Mesenchymal stem cell (in vitro differentiated cells and primary cell): Measurements from ENCODE around the gene ZNF112.

Source experiments
- DNase-seq: peaks from one replicate; pipeline ENCODE4 v3.0.0-alpha.2; 2013
- H2AFZ ChIP-seq: one replicate; pipeline ENCODE4 v1.6.1; 2013; ENCODE audit warnings: low read depth, mild to moderate bottlenecking, control low read depth, inconsistent platforms, low read length, moderate library complexity
- H2AK5ac ChIP-seq: 2 replicates; pipeline ENCODE4 v1.6.1; 2013; ENCODE audit warnings: low read length, moderate library complexity, mild to moderate bottlenecking, inconsistent platforms; ENCODE audit not compliant: severe bottlenecking
- H2BK120ac ChIP-seq: one replicate; pipeline ENCODE4 v1.6.1; 2013; ENCODE audit warnings: low read depth, mild to moderate bottlenecking, inconsistent platforms, low read length, moderate library complexity
- H2BK12ac ChIP-seq, 2 experiments: one replicate each; pipeline ENCODE4 v1.6.1; 2013; ENCODE audit warnings: inconsistent platforms in 2 of 2, low read length in 2 of 2, mild to moderate bottlenecking in 2 of 2, moderate library complexity in 2 of 2, control low read depth in 1 of 2
- H2BK15ac ChIP-seq: one replicate; pipeline ENCODE4 v1.6.1; 2013; ENCODE audit warnings: mild to moderate bottlenecking, low read depth, inconsistent platforms; ENCODE audit not compliant: poor library complexity, severe bottlenecking
- H2BK5ac ChIP-seq: 2 replicates; pipeline ENCODE4 v1.6.1; 2013; ENCODE audit warnings: low read depth, mild to moderate bottlenecking, low read length, control low read depth, inconsistent platforms; ENCODE audit not compliant: poor library complexity, severe bottlenecking
- H3K14ac ChIP-seq, 2 experiments: one replicate each; pipeline ENCODE4 v1.6.1; 2013; ENCODE audit warnings: inconsistent platforms in 2 of 2, low read length in 2 of 2, control low read depth in 1 of 2, mild to moderate bottlenecking in 1 of 2, moderate library complexity in 1 of 2
- H3K18ac ChIP-seq, 2 experiments: one replicate each; pipeline ENCODE4 v1.6.1; 2013; ENCODE audit warnings: inconsistent platforms in 2 of 2, low read length in 2 of 2, control low read depth in 1 of 2, low read depth in 1 of 2, mild to moderate bottlenecking in 1 of 2
- H3K23ac ChIP-seq, 2 experiments: one replicate each; pipeline ENCODE4 v1.6.1; 2013; ENCODE audit warnings: inconsistent platforms in 2 of 2, low read length in 2 of 2, mild to moderate bottlenecking in 2 of 2, moderate library complexity in 2 of 2, control low read depth in 1 of 2
- H3K27ac ChIP-seq: 2 replicates; pipeline ENCODE4 v1.5.1; 2013; ENCODE audit warnings: mild to moderate bottlenecking, moderate library complexity, low read length, control low read depth, inconsistent platforms; ENCODE audit not compliant: poor library complexity, severe bottlenecking
- H3K27me3 ChIP-seq, 2 experiments: 2 replicates each; pipeline versions ENCODE4 v1.6.1 to v1.7.0; 2013; ENCODE audit warnings: low read length in 2 of 2, mild to moderate bottlenecking in 2 of 2, moderate library complexity in 2 of 2, control low read depth in 1 of 2, inconsistent platforms in 1 of 2; ENCODE audit not compliant: control insufficient read depth in 1 of 2, insufficient read depth in 1 of 2
- H3K36me3 ChIP-seq, 2 experiments: 2 replicates each; pipeline versions ENCODE4 v1.6.1 to v1.7.0; 2013; ENCODE audit warnings: low read length in 2 of 2, control low read depth in 1 of 2, inconsistent platforms in 1 of 2, low read depth in 1 of 2, mild to moderate bottlenecking in 1 of 2; ENCODE audit not compliant: insufficient read depth in 2 of 2, control insufficient read depth in 1 of 2
- H3K4ac ChIP-seq, 2 experiments: one replicate each; pipeline ENCODE4 v1.6.1; 2013; ENCODE audit warnings: inconsistent platforms in 2 of 2, low read length in 2 of 2, mild to moderate bottlenecking in 2 of 2, moderate library complexity in 2 of 2, control low read depth in 1 of 2, low read depth in 1 of 2
- H3K4me1 ChIP-seq: 2 replicates; pipeline ENCODE4 v1.6.1; 2013; ENCODE audit warnings: low read depth, low read length, control low read depth; ENCODE audit not compliant: control insufficient read depth, insufficient read depth
- H3K4me2 ChIP-seq: 2 replicates; pipeline ENCODE4 v1.6.1; 2013; ENCODE audit warnings: low read length, mild to moderate bottlenecking, inconsistent platforms; ENCODE audit not compliant: poor library complexity, severe bottlenecking
- H3K4me3 ChIP-seq, 2 experiments: 2 replicates each; pipeline versions ENCODE4 v1.5.1 to v1.7.0; 2013; ENCODE audit warnings: low read length in 2 of 2, mild to moderate bottlenecking in 2 of 2, control low read depth in 1 of 2, low read depth in 1 of 2; ENCODE audit not compliant: insufficient read depth in 1 of 2
- H3K79me1 ChIP-seq: replicated peaks from 2 replicates; pipeline ENCODE4 v1.6.1; 2013; ENCODE audit warnings: mild to moderate bottlenecking, control low read depth, low read length, inconsistent platforms; ENCODE audit not compliant: poor library complexity, severe bottlenecking
- H3K9ac ChIP-seq: 2 replicates; pipeline ENCODE4 v1.7.0; 2013; ENCODE audit warnings: mild to moderate bottlenecking, low read length, moderate library complexity
- H3K9me3 ChIP-seq: 2 replicates; pipeline ENCODE4 v1.7.0; 2013; ENCODE audit warnings: mild to moderate bottlenecking, low read length; ENCODE audit not compliant: control insufficient read depth
- H4K8ac ChIP-seq: one replicate; pipeline ENCODE4 v1.6.1; 2013; ENCODE audit warnings: inconsistent platforms, mild to moderate bottlenecking, low read length, moderate library complexity
- H4K91ac ChIP-seq: one replicate; pipeline ENCODE4 v1.6.1; 2013; ENCODE audit warnings: mild to moderate bottlenecking, low read length, inconsistent platforms
- WGBS: methylation state at CpG from one replicate; pipeline ENCODE4 v1.1.7; 2013; ENCODE audit warnings: mixed read lengths; 5-methylcytosine and 5-hydroxymethylcytosine counted together

The ZNF112 gene

GRCh38 chr19:44374789-44375188 lies 18.3 kb upstream of the ZNF112 start:
- Histone ChIP-seq H4K8ac (no peak overlapping the region), H3K4me3 (no peak overlapping the region), H3K4ac (no peak overlapping the region), H2BK12ac (no peak overlapping the region), H3K18ac (no peak overlapping the region), H3K27ac (no peak overlapping the region), H2BK15ac (no peak overlapping the region), H3K14ac (no peak overlapping the region), H3K23ac (no peak overlapping the region), H2AFZ (no peak overlapping the region), H3K4me1 (no peaks in the 10 kb centered on the region), H4K91ac (no peak overlapping the region), H2BK120ac (no peak overlapping the region), H2AK5ac (no peak overlapping the region), H2BK5ac (no peak overlapping the region), H3K9ac (no peak overlapping the region), H3K4me2 (no peak overlapping the region), H3K79me1 (no peaks in the 10 kb centered on the region), H3K36me3 (no peaks in the 10 kb centered on the region), H3K27me3 (no peaks in the 10 kb centered on the region), H3K9me3 (peaks cover 14% of the 10 kb centered on the region)
- no peak for DNase-seq
- WGBS = no CpG with 5 or more reads among the region's 2 CpGs

- no peak overlapping the region for H3K18ac ChIP-seq
- no peak overlapping the region for H2AFZ ChIP-seq
- H2BK120ac ChIP-seq = no peak overlapping the region
- H3K36me3 ChIP-seq = no peaks in the 10 kb centered on the region
- H2BK5ac ChIP-seq = no peak overlapping the region
- no peak overlapping the region for H3K9ac ChIP-seq
- peaks cover 8% of the 10 kb centered on the region for H3K9me3 ChIP-seq
- H3K79me1 ChIP-seq = no peaks in the 10 kb centered on the region
- H3K23ac ChIP-seq = no peak overlapping the region
- no peak overlapping the region for H3K4me2 ChIP-seq
- H3K14ac ChIP-seq = no peak overlapping the region
- H4K8ac ChIP-seq = no peak overlapping the region
- no peak overlapping the region for H2BK15ac ChIP-seq
- no peak overlapping the region for H3K27ac ChIP-seq
- no peak for DNase-seq
- no peak overlapping the region for H2BK12ac ChIP-seq
- H4K91ac ChIP-seq = no peak overlapping the region
- no peak overlapping the region for H2AK5ac ChIP-seq
- H3K4ac ChIP-seq = no peak overlapping the region
- no peaks in the 10 kb centered on the region for H3K4me1 ChIP-seq
- 87% methylated on average over 20 of the region's 20 CpGs for WGBS
- H3K4me3 ChIP-seq = no peak overlapping the region
- no peaks in the 10 kb centered on the region for H3K27me3 ChIP-seq
These were observed 15.5 kb upstream of the ZNF112 start for GRCh38 chr19:44371815-44372480.

- H3K4me2 ChIP-seq = no peak overlapping the region
- peaks cover 3% of the 10 kb centered on the region for H3K9me3 ChIP-seq
- no peak overlapping the region for H4K91ac ChIP-seq
- H3K14ac ChIP-seq = no peak overlapping the region
- H3K9ac ChIP-seq = no peak overlapping the region
- H3K23ac ChIP-seq = no peak overlapping the region
- no peak overlapping the region for H3K4me3 ChIP-seq
- no peak overlapping the region for H2BK120ac ChIP-seq
- no peaks in the 10 kb centered on the region for H3K36me3 ChIP-seq
- no peak overlapping the region for H3K18ac ChIP-seq
- H2BK15ac ChIP-seq = no peak overlapping the region
- no peak overlapping the region for H4K8ac ChIP-seq
- H2AFZ ChIP-seq = no peak overlapping the region
- no peak overlapping the region for H3K4ac ChIP-seq
- no peak overlapping the region for H2BK12ac ChIP-seq
- no peak overlapping the region for H2BK5ac ChIP-seq
- H3K4me1 ChIP-seq = no peaks in the 10 kb centered on the region
- H3K79me1 ChIP-seq = no peaks in the 10 kb centered on the region
- 89% methylated on average over 17 of the region's 17 CpGs for WGBS
- no peaks in the 10 kb centered on the region for H3K27me3 ChIP-seq
- no peak for DNase-seq
- H3K27ac ChIP-seq = no peak overlapping the region
- H2AK5ac ChIP-seq = no peak overlapping the region
These were observed 10.5 kb upstream of the ZNF112 start for GRCh38 chr19:44367024-44367423.

GRCh38 chr19:44346556-44346955 lies 9.9 kb downstream of the ZNF112 start:
- DNase-seq = no peak
- H2BK15ac ChIP-seq = no peak overlapping the region
- no peak overlapping the region for H2BK5ac ChIP-seq
- H3K79me1 ChIP-seq = peaks cover 31% of the 10 kb centered on the region
- H3K27ac ChIP-seq = no peak overlapping the region
- no peak overlapping the region for H3K23ac ChIP-seq
- H3K4ac ChIP-seq = no peak overlapping the region
- H3K4me2 ChIP-seq = no peak overlapping the region
- H4K91ac ChIP-seq = no peak overlapping the region
- H4K8ac ChIP-seq = no peak overlapping the region
- H2BK12ac ChIP-seq = no peak overlapping the region
- no peak overlapping the region for H3K4me3 ChIP-seq
- no peak overlapping the region for H2AK5ac ChIP-seq
- H3K9ac ChIP-seq = no peak overlapping the region
- H3K27me3 ChIP-seq = no peaks in the 10 kb centered on the region
- H3K18ac ChIP-seq = no peak overlapping the region
- H2BK120ac ChIP-seq = no peak overlapping the region
- peaks cover 68% of the 10 kb centered on the region for H3K9me3 ChIP-seq
- no peak overlapping the region for H3K14ac ChIP-seq
- H3K4me1 ChIP-seq = no peaks in the 10 kb centered on the region
- WGBS = 96% methylated on average over 4 of the region's 4 CpGs
- peaks cover 8 to 17% of the 10 kb centered on the region in 2 experiments for H3K36me3 ChIP-seq
- no peak overlapping the region for H2AFZ ChIP-seq
